ENCODE measurements around the gene PTGFR. TPM values are rescaled to one million over a fixed set of nuclear protein-coding genes. Genes with fewer than 3 reads are reported as not detected.
A peak's percentile ranks its signal among the peaks of the same experiment; 100 is the strongest.

PTGFR gene, protein sequence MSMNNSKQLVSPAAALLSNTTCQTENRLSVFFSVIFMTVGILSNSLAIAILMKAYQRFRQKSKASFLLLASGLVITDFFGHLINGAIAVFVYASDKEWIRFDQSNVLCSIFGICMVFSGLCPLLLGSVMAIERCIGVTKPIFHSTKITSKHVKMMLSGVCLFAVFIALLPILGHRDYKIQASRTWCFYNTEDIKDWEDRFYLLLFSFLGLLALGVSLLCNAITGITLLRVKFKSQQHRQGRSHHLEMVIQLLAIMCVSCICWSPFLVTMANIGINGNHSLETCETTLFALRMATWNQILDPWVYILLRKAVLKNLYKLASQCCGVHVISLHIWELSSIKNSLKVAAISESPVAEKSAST
- total RNA-seq, result not detected in 2 replicates
- long read RNA-seq, result 0 reads

DNA sequence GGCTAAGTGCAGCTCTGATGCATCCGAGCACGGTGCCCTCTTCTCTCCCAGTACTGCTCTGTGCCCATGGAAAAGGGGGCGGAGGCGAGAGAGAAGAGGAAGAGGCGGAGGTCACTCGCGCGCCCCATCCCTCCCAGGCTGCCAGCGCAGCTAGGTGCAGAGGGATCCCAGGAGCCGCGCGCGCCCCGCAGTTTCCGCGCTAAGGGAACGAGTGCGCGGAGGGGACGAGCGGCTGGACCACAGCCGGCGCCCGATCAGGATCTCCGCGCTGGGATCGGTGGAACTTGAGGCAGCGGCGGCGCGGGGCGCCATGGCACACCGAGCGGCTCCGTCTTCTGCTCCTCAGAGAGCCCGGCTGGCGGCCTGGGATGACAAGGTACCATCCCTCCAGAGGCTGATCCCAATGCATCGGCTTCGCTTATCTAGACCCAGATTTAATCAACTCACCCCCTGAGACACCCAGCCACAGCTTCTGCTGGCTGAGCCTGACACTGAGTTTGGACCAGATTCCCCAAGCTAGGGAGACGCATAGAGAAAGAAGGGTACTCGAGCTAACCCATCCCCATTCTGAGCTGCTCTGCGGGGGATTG, at the start of gene PTGFR:
TSS of gene PTGFR (plus strand) at position 114 of the 590 bp plus-strand sequence. CDS start 1,770 bp downstream, outside the sequence.
- H3K27me3 Mint-ChIP-seq, result peaks cover 75% of the 10 kb centered on the region

DNA sequence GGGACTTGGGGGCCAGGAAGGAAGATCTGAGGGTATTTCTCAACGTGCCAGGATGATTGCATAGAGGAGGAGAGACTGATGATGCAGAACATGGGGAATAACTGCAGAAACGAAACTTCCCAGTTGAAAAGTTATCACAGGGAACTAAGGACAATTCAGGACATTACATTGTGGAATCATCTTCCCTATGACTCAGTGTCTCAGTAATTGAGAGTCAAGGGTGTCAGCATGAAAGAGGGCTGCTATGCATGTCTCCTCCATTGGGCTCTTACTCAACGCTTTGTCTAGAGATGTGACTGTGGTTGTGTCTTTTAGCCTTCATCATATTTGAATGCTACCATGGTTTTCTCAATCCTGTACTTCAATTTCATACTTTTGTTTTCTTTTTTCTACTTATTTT, 48.9 kb upstream of the PTGFR start:
- no peak for DNase-seq (ENCODE audit: low spot score, unreplicated experiment)
- TF ChIP-seq, protein P1, sequence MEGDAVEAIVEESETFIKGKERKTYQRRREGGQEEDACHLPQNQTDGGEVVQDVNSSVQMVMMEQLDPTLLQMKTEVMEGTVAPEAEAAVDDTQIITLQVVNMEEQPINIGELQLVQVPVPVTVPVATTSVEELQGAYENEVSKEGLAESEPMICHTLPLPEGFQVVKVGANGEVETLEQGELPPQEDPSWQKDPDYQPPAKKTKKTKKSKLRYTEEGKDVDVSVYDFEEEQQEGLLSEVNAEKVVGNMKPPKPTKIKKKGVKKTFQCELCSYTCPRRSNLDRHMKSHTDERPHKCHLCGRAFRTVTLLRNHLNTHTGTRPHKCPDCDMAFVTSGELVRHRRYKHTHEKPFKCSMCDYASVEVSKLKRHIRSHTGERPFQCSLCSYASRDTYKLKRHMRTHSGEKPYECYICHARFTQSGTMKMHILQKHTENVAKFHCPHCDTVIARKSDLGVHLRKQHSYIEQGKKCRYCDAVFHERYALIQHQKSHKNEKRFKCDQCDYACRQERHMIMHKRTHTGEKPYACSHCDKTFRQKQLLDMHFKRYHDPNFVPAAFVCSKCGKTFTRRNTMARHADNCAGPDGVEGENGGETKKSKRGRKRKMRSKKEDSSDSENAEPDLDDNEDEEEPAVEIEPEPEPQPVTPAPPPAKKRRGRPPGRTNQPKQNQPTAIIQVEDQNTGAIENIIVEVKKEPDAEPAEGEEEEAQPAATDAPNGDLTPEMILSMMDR (IDR thresholded peaks at IDR 0.05; ENCODE audit: unreplicated experiment), result no peak

More for the DNA sequence above, at the start of gene PTGFR:
- H3K36me3 Mint-ChIP-seq (ENCODE audit: insufficient read depth), result no peaks in the 10 kb centered on the region
- peak; percentile 21 for DNase-seq (ENCODE audit: low spot score, unreplicated experiment)
- TF ChIP-seq, protein P1 (IDR thresholded peaks at IDR 0.05; ENCODE audit: unreplicated experiment), result no peak
- peak within 1 kb of the TSS; percentile 71 for H3K4me3 Mint-ChIP-seq (ENCODE audit: low read depth)
- peaks cover 9% of the 10 kb centered on the region for H3K4me1 Mint-ChIP-seq (ENCODE audit: low read depth)
- H3K27ac Mint-ChIP-seq, result peak within 1 kb of the TSS; percentile 62
- H3K9me3 Mint-ChIP-seq (ENCODE audit: low read depth), result peaks cover 11% of the 10 kb centered on the region

DNA sequence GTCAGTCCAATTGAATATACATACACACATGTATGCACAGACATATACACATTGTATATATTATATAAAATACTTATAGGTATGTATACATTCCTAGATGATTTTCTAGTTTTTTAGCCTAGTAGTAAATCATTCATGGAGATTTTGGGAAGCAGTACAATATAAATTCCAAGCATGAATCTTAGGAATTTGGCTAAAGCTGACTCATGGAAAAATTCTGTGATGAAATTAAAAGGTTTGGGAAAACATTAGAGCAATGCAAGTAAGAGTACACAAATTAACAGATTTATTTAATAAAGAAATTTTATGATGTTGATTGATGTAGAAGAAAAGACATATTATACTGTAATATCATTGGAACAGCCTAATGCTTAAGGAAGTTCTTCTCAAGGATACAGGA, 43.7 kb upstream of the PTGFR start:
- no peak for DNase-seq (ENCODE audit: low spot score, unreplicated experiment)
- TF ChIP-seq, protein P1 (IDR thresholded peaks at IDR 0.05; ENCODE audit: unreplicated experiment), result no peak
- H3K9me3 Mint-ChIP-seq (ENCODE audit: low read depth), result no peaks in the 10 kb centered on the region

More for the DNA sequence above, 48.9 kb upstream of the PTGFR start:
- Mint-ChIP-seq H3K36me3 (ENCODE audit: insufficient read depth) (no peaks in the 10 kb centered on the region), H3K27me3 (no peaks in the 10 kb centered on the region), H3K9me3 (ENCODE audit: low read depth) (no peaks in the 10 kb centered on the region), H3K4me1 (ENCODE audit: low read depth) (peaks cover 6% of the 10 kb centered on the region), H3K27ac (peak overlapping the region; percentile 13), H3K4me3 (ENCODE audit: low read depth) (no peak overlapping the region)

DNA sequence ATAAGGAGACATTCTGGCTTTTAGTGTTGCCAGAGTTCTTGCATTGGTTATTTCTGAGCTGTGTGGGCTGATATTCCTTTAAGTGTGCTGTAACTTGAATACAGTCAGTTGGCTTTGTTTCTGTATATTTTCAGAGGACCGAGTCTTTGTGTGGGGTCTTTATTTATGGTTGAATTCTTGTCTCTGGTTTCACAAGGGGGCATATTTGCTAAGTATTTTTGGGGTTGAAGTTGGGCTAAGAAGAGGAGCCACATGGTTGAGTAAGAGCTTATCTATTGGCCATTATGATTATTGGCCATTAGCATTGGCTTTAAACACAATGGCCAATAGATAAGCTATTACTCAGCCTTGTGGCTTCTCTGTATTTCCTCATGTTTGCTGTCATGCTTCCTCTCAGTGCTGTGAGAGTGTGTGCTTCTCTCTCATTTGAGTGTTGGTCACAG, 26.3 kb upstream of the PTGFR start:
- Mint-ChIP-seq H3K27ac (no peak overlapping the region), H3K36me3 (ENCODE audit: insufficient read depth) (no peaks in the 10 kb centered on the region), H3K4me3 (ENCODE audit: low read depth) (no peak overlapping the region), H3K9me3 (ENCODE audit: low read depth) (peaks cover 35% of the 10 kb centered on the region), H3K27me3 (peaks cover 3% of the 10 kb centered on the region), H3K4me1 (ENCODE audit: low read depth) (no peaks in the 10 kb centered on the region)
- DNase-seq (ENCODE audit: low spot score, unreplicated experiment), result no peak
- TF ChIP-seq, protein P1 (IDR thresholded peaks at IDR 0.05; ENCODE audit: unreplicated experiment), result no peak

More for the DNA sequence above, 43.7 kb upstream of the PTGFR start:
- Mint-ChIP-seq H3K4me1 (ENCODE audit: low read depth) (peaks cover 10% of the 10 kb centered on the region), H3K4me3 (ENCODE audit: low read depth) (no peak overlapping the region), H3K27me3 (no peaks in the 10 kb centered on the region), H3K36me3 (ENCODE audit: insufficient read depth) (no peaks in the 10 kb centered on the region), H3K27ac (no peak overlapping the region)

DNA sequence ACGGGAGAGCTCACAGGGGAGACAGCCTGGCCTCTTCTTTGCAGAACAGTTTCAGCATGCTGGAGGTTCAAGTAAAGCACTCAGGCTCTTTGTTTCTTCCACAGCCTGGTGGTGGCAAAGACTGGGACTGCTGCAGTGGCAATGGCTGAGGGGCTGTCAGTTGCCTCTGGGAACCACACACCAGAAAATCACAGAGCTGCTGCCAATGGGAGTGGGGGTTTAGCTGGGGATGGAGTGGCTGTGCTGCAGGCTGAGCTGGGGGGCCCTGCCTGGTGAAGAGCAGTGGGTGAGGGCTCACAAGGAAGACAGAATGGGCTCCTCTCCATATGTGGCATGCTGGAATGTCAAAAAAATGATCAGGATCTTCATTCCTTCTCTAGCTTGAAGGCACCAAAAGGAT, 25.6 kb upstream of the PTGFR start:
- Mint-ChIP-seq H3K4me1 (ENCODE audit: low read depth) (no peaks in the 10 kb centered on the region), H3K36me3 (ENCODE audit: insufficient read depth) (no peaks in the 10 kb centered on the region), H3K9me3 (ENCODE audit: low read depth) (peaks cover 31% of the 10 kb centered on the region), H3K4me3 (ENCODE audit: low read depth) (no peak overlapping the region), H3K27me3 (peaks cover 3% of the 10 kb centered on the region), H3K27ac (no peak overlapping the region)
- TF ChIP-seq, protein P1 (IDR thresholded peaks at IDR 0.05; ENCODE audit: unreplicated experiment), result no peak
- DNase-seq (ENCODE audit: low spot score, unreplicated experiment), result no peak

Measured in progenitor cell of endocrine pancreas (in vitro differentiated cells).